ENCODE results near the gene PIGN.
"Not testable (repeated sequence)": the region's sequence is repeated elsewhere in the genome, so short reads cannot be mapped to it uniquely, and the experiment has no call there.

DNA sequence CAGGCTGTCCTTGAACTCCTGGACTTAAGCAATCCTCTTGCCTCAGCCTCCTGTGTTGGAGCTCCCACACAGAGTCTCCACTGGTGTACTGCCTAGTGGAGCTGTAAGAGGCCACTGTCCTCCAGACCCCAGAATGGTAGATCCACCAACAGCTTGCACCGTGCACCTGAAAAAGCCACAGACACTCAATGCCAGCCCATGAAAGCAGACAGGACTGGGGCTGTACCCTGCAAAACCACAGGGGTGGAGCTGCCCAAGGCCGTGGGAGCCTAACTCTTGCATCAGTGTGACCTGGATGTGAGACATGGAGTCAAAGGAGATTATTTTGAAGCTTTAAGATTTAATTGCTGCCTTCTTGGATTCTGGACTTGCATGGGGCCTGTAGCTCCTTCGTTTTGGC is 152.6 kb downstream of the PIGN start:
- TF ChIP-seq, protein P1, sequence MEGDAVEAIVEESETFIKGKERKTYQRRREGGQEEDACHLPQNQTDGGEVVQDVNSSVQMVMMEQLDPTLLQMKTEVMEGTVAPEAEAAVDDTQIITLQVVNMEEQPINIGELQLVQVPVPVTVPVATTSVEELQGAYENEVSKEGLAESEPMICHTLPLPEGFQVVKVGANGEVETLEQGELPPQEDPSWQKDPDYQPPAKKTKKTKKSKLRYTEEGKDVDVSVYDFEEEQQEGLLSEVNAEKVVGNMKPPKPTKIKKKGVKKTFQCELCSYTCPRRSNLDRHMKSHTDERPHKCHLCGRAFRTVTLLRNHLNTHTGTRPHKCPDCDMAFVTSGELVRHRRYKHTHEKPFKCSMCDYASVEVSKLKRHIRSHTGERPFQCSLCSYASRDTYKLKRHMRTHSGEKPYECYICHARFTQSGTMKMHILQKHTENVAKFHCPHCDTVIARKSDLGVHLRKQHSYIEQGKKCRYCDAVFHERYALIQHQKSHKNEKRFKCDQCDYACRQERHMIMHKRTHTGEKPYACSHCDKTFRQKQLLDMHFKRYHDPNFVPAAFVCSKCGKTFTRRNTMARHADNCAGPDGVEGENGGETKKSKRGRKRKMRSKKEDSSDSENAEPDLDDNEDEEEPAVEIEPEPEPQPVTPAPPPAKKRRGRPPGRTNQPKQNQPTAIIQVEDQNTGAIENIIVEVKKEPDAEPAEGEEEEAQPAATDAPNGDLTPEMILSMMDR (IDR thresholded peaks at IDR 0.05; ENCODE audit: poor library complexity, severe bottlenecking): not testable (repeated sequence)
- TF ChIP-seq EZH2 (IDR thresholded peaks at IDR 0.05; ENCODE audit: borderline replicate concordance, insufficient read depth, low read length, poor library complexity, severe bottlenecking); SMC3 (conservative IDR thresholded peaks at IDR 0.05; ENCODE audit: poor library complexity); RAD21 (conservative IDR thresholded peaks at IDR 0.05); EP300 (conservative IDR thresholded peaks at IDR 0.05; ENCODE audit: poor library complexity, severe bottlenecking); TAF1 (IDR thresholded peaks at IDR 0.05; ENCODE audit: low read depth); MXI1 (conservative IDR thresholded peaks at IDR 0.05; ENCODE audit: poor library complexity, severe bottlenecking); POLR2AphosphoS5 (IDR thresholded peaks at IDR 0.05): not testable (repeated sequence)
- TF ChIP-seq, protein P2, sequence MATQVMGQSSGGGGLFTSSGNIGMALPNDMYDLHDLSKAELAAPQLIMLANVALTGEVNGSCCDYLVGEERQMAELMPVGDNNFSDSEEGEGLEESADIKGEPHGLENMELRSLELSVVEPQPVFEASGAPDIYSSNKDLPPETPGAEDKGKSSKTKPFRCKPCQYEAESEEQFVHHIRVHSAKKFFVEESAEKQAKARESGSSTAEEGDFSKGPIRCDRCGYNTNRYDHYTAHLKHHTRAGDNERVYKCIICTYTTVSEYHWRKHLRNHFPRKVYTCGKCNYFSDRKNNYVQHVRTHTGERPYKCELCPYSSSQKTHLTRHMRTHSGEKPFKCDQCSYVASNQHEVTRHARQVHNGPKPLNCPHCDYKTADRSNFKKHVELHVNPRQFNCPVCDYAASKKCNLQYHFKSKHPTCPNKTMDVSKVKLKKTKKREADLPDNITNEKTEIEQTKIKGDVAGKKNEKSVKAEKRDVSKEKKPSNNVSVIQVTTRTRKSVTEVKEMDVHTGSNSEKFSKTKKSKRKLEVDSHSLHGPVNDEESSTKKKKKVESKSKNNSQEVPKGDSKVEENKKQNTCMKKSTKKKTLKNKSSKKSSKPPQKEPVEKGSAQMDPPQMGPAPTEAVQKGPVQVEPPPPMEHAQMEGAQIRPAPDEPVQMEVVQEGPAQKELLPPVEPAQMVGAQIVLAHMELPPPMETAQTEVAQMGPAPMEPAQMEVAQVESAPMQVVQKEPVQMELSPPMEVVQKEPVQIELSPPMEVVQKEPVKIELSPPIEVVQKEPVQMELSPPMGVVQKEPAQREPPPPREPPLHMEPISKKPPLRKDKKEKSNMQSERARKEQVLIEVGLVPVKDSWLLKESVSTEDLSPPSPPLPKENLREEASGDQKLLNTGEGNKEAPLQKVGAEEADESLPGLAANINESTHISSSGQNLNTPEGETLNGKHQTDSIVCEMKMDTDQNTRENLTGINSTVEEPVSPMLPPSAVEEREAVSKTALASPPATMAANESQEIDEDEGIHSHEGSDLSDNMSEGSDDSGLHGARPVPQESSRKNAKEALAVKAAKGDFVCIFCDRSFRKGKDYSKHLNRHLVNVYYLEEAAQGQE (IDR thresholded peaks at IDR 0.05; ENCODE audit: borderline replicate concordance): not testable (repeated sequence)

All from neural cell (in vitro differentiated cells).